H9 (cell line): ENCODE results near the gene EPOP. TPM values are rescaled to one million over a fixed set of nuclear protein-coding genes. Genes with fewer than 3 reads are reported as not detected.

Experiments used
- microRNA-seq: library from miRNA; unstranded; fragments of <30 nt; microRNA quantifications from one replicate; pipeline ENCODE4, GENCODE V29; 2020; ENCODE audit warnings: borderline microRNAs expressed
- total RNA-seq: library from RNA; stranded (reverse); gene quantifications from 2 replicates; pipeline ENCODE4 v1.2.1, GENCODE V29; 2021

Gene EPOP
- total RNA-seq, 1 experiment from 2014 or later = 5.9 TPM

Small RNA genes lying within 50 kb of the gene (microRNA-seq; reads per million reads assigned to microRNA genes)
- gene MIR4726 = not detected
- gene MIR4734 = not detected

Other genes starting within 250 kb of the EPOP start
- 96.3 and 97.9 TPM in 2 replicates for gene ARHGAP23, start 246.5 kb downstream of the EPOP start, total RNA-seq
- gene SRCIN1, start 69.0 kb downstream of the EPOP start, total RNA-seq = 6.7 and 6.9 TPM in 2 replicates
- 25.1 and 26.4 TPM in 2 replicates for gene MLLT6, start 30.3 kb upstream of the EPOP start, total RNA-seq
- gene CISD3, start 55.4 kb upstream of the EPOP start, total RNA-seq = 10.7 and 11.2 TPM in 2 replicates
- 106 and 116 TPM in 2 replicates for gene PCGF2, start 73.4 kb upstream of the EPOP start, total RNA-seq
- 242 and 252 TPM in 2 replicates for gene PSMB3, start 77.8 kb upstream of the EPOP start, total RNA-seq
- 61.9 and 62.9 TPM in 2 replicates for gene PIP4K2B, start 124.6 kb upstream of the EPOP start, total RNA-seq
- 15.4 and 15.9 TPM in 2 replicates for gene CWC25, start 150.4 kb upstream of the EPOP start, total RNA-seq
- gene RPL23, start 178.8 kb upstream of the EPOP start, total RNA-seq = 2,040 and 2,084 TPM in 2 replicates
- gene LASP1, start 195.1 kb upstream of the EPOP start, total RNA-seq = 121 and 122 TPM in 2 replicates